DOHH2 (cell line): ENCODE measurements around the gene EIF4EBP2.

ENCODE experiments used
- CTCF ChIP-seq: fragments of 200-600 bp; sonication (generic); IDR thresholded peaks from one replicate; pipeline ENCODE4 v1.5.1; 2014; ENCODE audit warnings: antibody characterized with exemption, mild to moderate bottlenecking, low read depth, low read length; ENCODE audit not compliant: poor library complexity, severe bottlenecking
- EZH2phosphoT487 ChIP-seq: fragments of 200-600 bp; sonication (generic); IDR thresholded peaks from 2 replicates; pipeline ENCODE4 v1.6.1; 2017; ENCODE audit warnings: borderline replicate concordance, mild to moderate bottlenecking, antibody characterized with exemption, low read length, moderate library complexity, mixed read lengths

- TF ChIP-seq CTCF (no peak), EZH2phosphoT487 (no peak)
Measured at GRCh38 chr10:70476249-70477035, 72.5 kb downstream of the EIF4EBP2 start.
